IMR-90 (cell line): ENCODE results near the gene HPCAL4. TPM values are rescaled to one million over a fixed set of nuclear protein-coding genes. Genes with fewer than 3 reads are reported as not detected.

Experiments
- ATAC-seq: fragments of 200-7000 bp; cut with Tn5 transposase; 2 replicates; pipeline ENCODE4 v1.9.1; 2020; ENCODE audit warnings: low read depth, mild to moderate bottlenecking, moderate library complexity
- BruUV-seq: library from RNA; stranded (reverse); fragments of 400-500 nt; replicated peaks from 2 replicates; lab custom pipeline; 2021; lab: Mats Ljungman, UMichigan
- CTCF ChIA-PET: fragments of 300-600 bp; formaldehyde crosslinking; extraction: SDS; loops from one replicate; lab custom pipeline; 2021; ENCODE audit warnings: antibody characterized with exemption; lab: Yijun Ruan, JAX
- POLR2A ChIA-PET: fragments of 300-600 bp; sonication (Branson Sonifier 250); formaldehyde crosslinking; loops from one replicate; lab custom pipeline; 2022; ENCODE audit warnings: antibody characterized with exemption; ENCODE audit not compliant: unreplicated experiment; lab: Charles Lee
- DNase-seq: peaks from one replicate; pipeline ENCODE4 v3.0.0; 2013
- H2AFZ ChIP-seq: replicated peaks from 2 replicates; pipeline ENCODE3; 2013; ENCODE audit warnings: low read length, mild to moderate bottlenecking; ENCODE audit not compliant: poor library complexity
- H2AK5ac ChIP-seq: 2 replicates; pipeline ENCODE4 v1.6.1; 2013; ENCODE audit warnings: low read depth, low read length, inconsistent platforms
- H2AK9ac ChIP-seq: replicated peaks from 2 replicates; pipeline ENCODE3; 2013; ENCODE audit warnings: mild to moderate bottlenecking, low read depth, low read length, moderate library complexity; ENCODE audit not compliant: poor library complexity
- H2BK120ac ChIP-seq: 2 replicates; pipeline ENCODE4 v1.6.1; 2013; ENCODE audit warnings: low read depth, low read length, inconsistent platforms
- H2BK15ac ChIP-seq: 3 replicates; pipeline ENCODE4 v1.6.1; 2013; ENCODE audit warnings: low read depth, low read length, inconsistent platforms
- H2BK20ac ChIP-seq: 2 replicates; pipeline ENCODE4 v1.6.1; 2013; ENCODE audit warnings: low read depth, mild to moderate bottlenecking, inconsistent platforms, low read length, moderate library complexity
- H2BK5ac ChIP-seq: 2 replicates; pipeline ENCODE4 v1.6.1; 2013; ENCODE audit warnings: mild to moderate bottlenecking, low read depth, low read length, inconsistent platforms; ENCODE audit not compliant: poor library complexity, severe bottlenecking
- H3K14ac ChIP-seq: replicated peaks from 2 replicates; pipeline ENCODE4 v1.6.1; 2013; ENCODE audit warnings: low read depth, low read length, inconsistent platforms
- H3K18ac ChIP-seq: 2 replicates; pipeline ENCODE4 v1.6.1; 2013; ENCODE audit warnings: low read depth, low read length, control low read depth
- H3K23ac ChIP-seq: 2 replicates; pipeline ENCODE4 v1.6.1; 2013; ENCODE audit warnings: low read depth, low read length, inconsistent platforms
- H3K27ac ChIP-seq: 2 replicates; pipeline ENCODE4 v1.5.1; 2013; ENCODE audit warnings: mild to moderate bottlenecking, control low read depth, low read length; ENCODE audit not compliant: insufficient read depth
- H3K27me3 ChIP-seq: 2 replicates; pipeline ENCODE4 v1.6.1; 2013; ENCODE audit warnings: low read length; ENCODE audit not compliant: control insufficient read depth, insufficient read depth
- H3K36me3 ChIP-seq: 2 replicates; pipeline ENCODE4 v1.6.1; 2013; ENCODE audit warnings: low read length, mixed read lengths; ENCODE audit not compliant: control insufficient read depth, insufficient read depth
- H3K4ac ChIP-seq: 2 replicates; pipeline ENCODE4 v1.6.1; 2013; ENCODE audit warnings: low read depth, low read length, inconsistent platforms
- H3K4me1 ChIP-seq: 2 replicates; pipeline ENCODE4 v1.6.1; 2013; ENCODE audit warnings: low read length, mixed read lengths; ENCODE audit not compliant: control insufficient read depth, insufficient read depth
- H3K4me2 ChIP-seq: 2 replicates; pipeline ENCODE4 v1.6.1; 2013; ENCODE audit warnings: low read depth, mild to moderate bottlenecking, control low read depth, low read length, moderate library complexity
- H3K4me3 ChIP-seq: 2 replicates; pipeline ENCODE4 v1.5.1; 2013; ENCODE audit warnings: low read depth, mild to moderate bottlenecking, control low read depth, low read length, moderate library complexity; ENCODE audit not compliant: insufficient read depth
- H3K56ac ChIP-seq: 2 replicates; pipeline ENCODE4 v1.6.1; 2013; ENCODE audit warnings: low read length, inconsistent platforms; ENCODE audit not compliant: insufficient read depth; ENCODE audit errors: extremely low read depth
- H3K79me1 ChIP-seq, 2 experiments: 2 replicates each; pipeline ENCODE4 v1.6.1; 2013; ENCODE audit warnings: low read length in 2 of 2, inconsistent platforms in 1 of 2, low read depth in 1 of 2
- H3K9ac ChIP-seq: 2 replicates; pipeline ENCODE4 v1.6.1; 2013; ENCODE audit warnings: low read depth, low read length, control low read depth
- H3K9me1 ChIP-seq: 2 replicates; pipeline ENCODE4 v1.6.1; 2013; ENCODE audit warnings: low read length, inconsistent platforms; ENCODE audit not compliant: insufficient read depth
- H3K9me3 ChIP-seq: 2 replicates; pipeline ENCODE4 v1.6.1; 2013; ENCODE audit warnings: low read length; ENCODE audit not compliant: control insufficient read depth, insufficient read depth
- H4K20me1 ChIP-seq: 2 replicates; pipeline ENCODE4 v1.6.1; 2013; ENCODE audit warnings: low read length, inconsistent platforms; ENCODE audit not compliant: insufficient read depth
- H4K5ac ChIP-seq: 2 replicates; pipeline ENCODE4 v1.6.1; 2013; ENCODE audit warnings: mild to moderate bottlenecking, low read depth, low read length, control low read depth
- H4K8ac ChIP-seq, 2 experiments: 2 replicates each; pipeline ENCODE4 v1.6.1; 2013; ENCODE audit warnings: low read depth in 2 of 2, low read length in 2 of 2, control low read depth in 1 of 2, inconsistent platforms in 1 of 2
- H4K91ac ChIP-seq: 2 replicates; pipeline ENCODE4 v1.6.1; 2013; ENCODE audit warnings: low read depth, low read length, inconsistent platforms; ENCODE audit not compliant: insufficient read depth
- BHLHE40 ChIP-seq: fragments of 150-350 bp; IDR thresholded peaks from 2 replicates; pipeline ENCODE4 v1.6.1; 2016; ENCODE audit warnings: mild to moderate bottlenecking, low read depth, low read length
- CEBPB ChIP-seq: IDR thresholded peaks from 2 replicates; pipeline ENCODE4 v1.6.1; 2012; ENCODE audit warnings: low read depth, low read length, improper control_type of control experiment
- CTCF ChIP-seq: conservative IDR thresholded peaks from 2 replicates; pipeline ENCODE4 v1.5.1; 2012; ENCODE audit warnings: mild to moderate bottlenecking, low read depth, low read length, improper control_type of control experiment
- MAFK ChIP-seq: IDR thresholded peaks from 2 replicates; pipeline ENCODE4 v1.6.1; 2012; ENCODE audit warnings: low read depth, low read length, improper control_type of control experiment
- NFE2L2 ChIP-seq: fragments of 150-350 bp; IDR thresholded peaks from 2 replicates; pipeline ENCODE4 v1.6.1; 2016; ENCODE audit warnings: low read depth, mild to moderate bottlenecking, low read length
- RCOR1 ChIP-seq: IDR thresholded peaks from 2 replicates; pipeline ENCODE4 v1.6.1; 2012; ENCODE audit warnings: mild to moderate bottlenecking, low read length, improper control_type of control experiment; ENCODE audit not compliant: insufficient replicate concordance
- SMC3 ChIP-seq: fragments of 150-350 bp; IDR thresholded peaks from 2 replicates; pipeline ENCODE4 v1.6.1; 2016; ENCODE audit warnings: low read depth, mild to moderate bottlenecking, antibody characterized with exemption, low read length, moderate library complexity
- WGBS, 2 experiments: methylation state at CpG; one replicate each; pipeline versions ENCODE4 v1.1.5 to v1.1.7; 2013; ENCODE audit warnings: missing lambda C conversion rate in 2 of 2; ENCODE audit not compliant: insufficient read length in 1 of 2; ENCODE audit errors: extremely low coverage in 2 of 2; 5-methylcytosine and 5-hydroxymethylcytosine counted together
- dilution Hi-C: fragments of 300-500 bp; cut with HindIII; formaldehyde crosslinking; loops from one replicate; pipeline ENCODE4 v1.14.3; 2018; ENCODE audit warnings: low sequenced_read_pairs; ENCODE audit not compliant: unreplicated experiment
- in situ Hi-C: fragments of 300-500 bp; cut with MboI; formaldehyde crosslinking; loops from 3 replicates; pipeline ENCODE4 v1.14.3; 2019; ENCODE audit warnings: low sequenced_read_pairs, inconsistent platforms, mixed read lengths
- intact Hi-C: fragments of 100-400 bp; cut with micrococcal nuclease; formaldehyde crosslinking; loops from 2 replicates; pipeline ENCODE4 v1.10.0; 2022
- polyA plus RNA-seq, 3 experiments: library from polyadenylated mRNA; depleted of rRNA; stranded (reverse); fragments of >200 nt; gene quantifications; 2 replicates each; pipeline ENCODE4 v1.2.3, GENCODE V29; 2012; ENCODE audit warnings: low replicate concordance in 1 of 3
- total RNA-seq: library from RNA; depleted of rRNA; stranded (reverse); fragments of >200 nt; gene quantifications from 2 replicates; pipeline ENCODE4 v1.2.3, GENCODE V29; 2012

The HPCAL4 gene
- total and polyA plus RNA-seq, 2 of the 4 experiments (the other 2 are of a cell fraction), result 0.02 TPM; not detected in 1

- Histone ChIP-seq H3K79me1 (no peaks in the 10 kb centered on the region), H2BK20ac (no peak overlapping the region), H3K4me1 (no peaks in the 10 kb centered on the region; the same call in 1 of the 2 replicates), H2AK9ac (no peak overlapping the region), H4K91ac (no peak overlapping the region), H3K9me1 (no peaks in the 10 kb centered on the region), H3K18ac (no peak overlapping the region), H3K23ac (no peak overlapping the region), H3K4me3 (no peak overlapping the region), H3K4me2 (no peak overlapping the region), H3K36me3 (no peaks in the 10 kb centered on the region), H4K5ac (no peak overlapping the region), H4K8ac (no peak overlapping the region), H2BK15ac (no peak overlapping the region), H4K20me1 (no peaks in the 10 kb centered on the region), H3K14ac (no peak overlapping the region), H3K56ac (no peak overlapping the region), H2BK5ac (no peak overlapping the region), H2AFZ (no peak overlapping the region), H2BK120ac (no peak overlapping the region), H2AK5ac (no peak overlapping the region), H3K4ac (no peak overlapping the region), H3K27ac (no peak overlapping the region), H3K9ac (no peak overlapping the region), H3K9me3 (no peaks in the 10 kb centered on the region), H3K27me3 (peaks cover 27% of the 10 kb centered on the region)
- no TSS peak for BruUV-seq
- intact Hi-C loops, result loop anchor here (10.0 kb wide), 1 partner anchor 558 kb away; no protein-coding TSS in a partner anchor
- dilution Hi-C loops, result no loop called here
- ATAC-seq (no peak), DNase-seq (no peak)
- TF ChIP-seq CEBPB, result no peak
- no peak for TF ChIP-seq MAFK
- no peak for TF ChIP-seq CTCF
- no peak for TF ChIP-seq NFE2L2
- TF ChIP-seq BHLHE40, result no peak
- no peak for TF ChIP-seq SMC3
- TF ChIP-seq RCOR1, result no peak
- ChIA-PET POLR2A (no interaction called here), CTCF (interaction anchor here (1.0 to 2.8 kb wide), 3 partner anchors 35 to 46 kb away, joined by 4 to 12 read pairs (median 10); no protein-coding TSS in a partner anchor)
- in situ Hi-C loops, result no loop called here
- WGBS, 2 experiments, result no CpG with 5 or more reads among the region's 2 CpGs
Measured at GRCh38 chr1:39652554-39652953, 38.7 kb downstream of the HPCAL4 start.
